Progenitor cell of endocrine pancreas (in vitro differentiated cells): ENCODE results near the gene HS6ST1. TPM values are rescaled to one million over a fixed set of nuclear protein-coding genes. Genes with fewer than 3 reads are reported as not detected.

Experiments
- DNase-seq: peaks from one replicate; pipeline ENCODE4 v3.0.0; 2021; ENCODE audit warnings: low spot score; ENCODE audit not compliant: unreplicated experiment
- H3K27ac Mint-ChIP-seq: 2 replicates; pipeline ENCODE4 v1.8.0; 2021; ENCODE audit warnings: mild to moderate bottlenecking, moderate library complexity, mixed read lengths
- H3K27me3 Mint-ChIP-seq: 2 replicates; pipeline ENCODE4 v1.8.0; 2021; ENCODE audit warnings: mixed read lengths
- H3K36me3 Mint-ChIP-seq: 2 replicates; pipeline ENCODE4 v1.8.0; 2022; ENCODE audit warnings: mixed read lengths; ENCODE audit not compliant: insufficient read depth
- H3K4me1 Mint-ChIP-seq: 2 replicates; pipeline ENCODE4 v1.8.0; 2021; ENCODE audit warnings: low read depth, mixed read lengths
- H3K4me3 Mint-ChIP-seq: 2 replicates; pipeline ENCODE4 v1.8.0; 2021; ENCODE audit warnings: low read depth, mild to moderate bottlenecking, moderate library complexity, mixed read lengths
- H3K9me3 Mint-ChIP-seq: 2 replicates; pipeline ENCODE4 v1.8.0; 2021; ENCODE audit warnings: low read depth, mixed read lengths
- total RNA-seq: library from RNA; stranded (reverse); gene quantifications from 2 replicates; pipeline ENCODE4 v1.2.1, GENCODE V29; 2021
- TF ChIP-seq, protein P1 (sequence below): fragments of 200-600 bp; sonication (generic); IDR thresholded peaks from one replicate; pipeline ENCODE4 v1.5.0; 2021; ENCODE audit warnings: antibody characterized with exemption, mild to moderate bottlenecking; ENCODE audit not compliant: unreplicated experiment

HS6ST1 gene
- total RNA-seq, 1 donor from 2014 or later = 81.2 TPM

DNA sequence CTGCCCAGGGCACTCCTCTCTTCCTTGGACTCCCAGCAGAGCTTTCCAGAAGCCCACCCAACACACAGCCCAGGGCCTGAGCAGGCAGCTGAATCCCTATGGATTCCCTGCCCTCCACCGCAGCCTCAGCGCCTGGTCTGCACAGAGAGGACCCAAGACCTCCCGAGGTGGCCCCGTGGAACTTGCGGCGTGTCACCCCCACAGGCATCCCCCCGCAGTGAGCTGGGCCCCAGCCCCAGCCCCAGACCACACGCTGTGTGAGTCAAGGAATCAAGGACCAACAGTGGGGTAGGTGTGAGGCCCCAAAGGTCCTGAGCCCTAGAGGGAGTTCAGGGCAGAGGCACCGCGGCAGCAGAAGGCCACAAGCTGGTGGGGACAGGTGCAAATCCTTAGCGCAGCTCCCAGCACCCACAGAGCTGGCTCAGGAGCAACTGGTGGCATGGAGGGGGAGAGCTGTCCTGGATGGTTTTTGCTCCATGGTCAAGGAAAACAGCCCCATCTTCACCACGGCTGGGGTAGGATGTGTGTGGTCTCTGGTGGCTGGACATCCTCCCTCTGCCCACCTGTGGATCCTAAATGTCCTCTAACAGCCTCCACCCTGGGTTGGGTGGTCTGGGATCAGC lies 8.5 kb downstream of the HS6ST1 start:
- no peaks in the 10 kb centered on the region for H3K9me3 Mint-ChIP-seq
- TF ChIP-seq, protein P1, sequence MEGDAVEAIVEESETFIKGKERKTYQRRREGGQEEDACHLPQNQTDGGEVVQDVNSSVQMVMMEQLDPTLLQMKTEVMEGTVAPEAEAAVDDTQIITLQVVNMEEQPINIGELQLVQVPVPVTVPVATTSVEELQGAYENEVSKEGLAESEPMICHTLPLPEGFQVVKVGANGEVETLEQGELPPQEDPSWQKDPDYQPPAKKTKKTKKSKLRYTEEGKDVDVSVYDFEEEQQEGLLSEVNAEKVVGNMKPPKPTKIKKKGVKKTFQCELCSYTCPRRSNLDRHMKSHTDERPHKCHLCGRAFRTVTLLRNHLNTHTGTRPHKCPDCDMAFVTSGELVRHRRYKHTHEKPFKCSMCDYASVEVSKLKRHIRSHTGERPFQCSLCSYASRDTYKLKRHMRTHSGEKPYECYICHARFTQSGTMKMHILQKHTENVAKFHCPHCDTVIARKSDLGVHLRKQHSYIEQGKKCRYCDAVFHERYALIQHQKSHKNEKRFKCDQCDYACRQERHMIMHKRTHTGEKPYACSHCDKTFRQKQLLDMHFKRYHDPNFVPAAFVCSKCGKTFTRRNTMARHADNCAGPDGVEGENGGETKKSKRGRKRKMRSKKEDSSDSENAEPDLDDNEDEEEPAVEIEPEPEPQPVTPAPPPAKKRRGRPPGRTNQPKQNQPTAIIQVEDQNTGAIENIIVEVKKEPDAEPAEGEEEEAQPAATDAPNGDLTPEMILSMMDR = no peak
- no peak overlapping the region for H3K27ac Mint-ChIP-seq
- peaks cover 2% of the 10 kb centered on the region for H3K36me3 Mint-ChIP-seq
- H3K4me3 Mint-ChIP-seq = no peak overlapping the region
- H3K27me3 Mint-ChIP-seq = no peaks in the 10 kb centered on the region
- DNase-seq = no peak
- peaks cover 42% of the 10 kb centered on the region for H3K4me1 Mint-ChIP-seq

DNA sequence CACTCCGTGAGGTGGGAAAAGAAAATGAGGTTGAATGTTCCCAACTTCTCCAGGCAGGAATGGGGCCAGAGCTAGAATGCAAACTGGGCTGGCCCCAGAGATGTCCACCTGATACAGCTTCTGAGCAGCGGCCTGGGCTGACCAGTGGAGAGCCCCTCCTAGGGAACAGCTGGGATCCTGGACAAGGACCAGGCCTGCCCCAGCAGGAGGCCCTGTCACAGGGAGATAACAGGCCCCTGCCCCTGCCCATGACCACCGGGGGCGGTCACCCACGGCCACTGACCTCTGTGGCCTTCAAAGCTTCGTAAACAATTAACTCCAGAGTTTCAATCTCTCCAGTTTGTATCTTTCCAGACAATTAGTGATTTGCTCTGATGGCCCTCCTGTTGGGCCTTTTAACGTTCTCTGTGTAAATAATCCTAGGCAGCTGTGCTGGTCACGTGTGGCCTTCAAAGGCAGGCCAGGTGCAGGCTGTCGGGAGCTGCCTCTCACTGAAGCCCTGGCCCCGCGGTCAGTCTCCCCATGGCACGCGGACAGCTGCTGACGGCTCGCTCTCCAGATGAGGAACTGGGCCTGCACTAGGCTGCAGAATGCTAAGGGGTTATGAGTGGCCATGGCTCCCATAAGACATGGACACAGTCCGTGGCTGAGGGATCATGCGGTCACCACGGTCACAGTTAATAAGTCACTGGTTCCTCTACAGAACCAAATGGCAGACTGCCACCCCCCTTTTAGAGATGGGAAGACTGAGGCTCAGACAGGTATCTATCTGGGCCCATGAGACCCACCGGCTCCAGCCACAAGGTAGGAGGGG lies 9.2 kb downstream of the HS6ST1 start:
- no peak for DNase-seq
- Mint-ChIP-seq H3K27ac (no peak overlapping the region), H3K9me3 (no peaks in the 10 kb centered on the region), H3K27me3 (no peaks in the 10 kb centered on the region), H3K4me1 (peaks cover 43% of the 10 kb centered on the region), H3K4me3 (no peak overlapping the region), H3K36me3 (peaks cover 2% of the 10 kb centered on the region)
- TF ChIP-seq, protein P1 = no peak

DNA sequence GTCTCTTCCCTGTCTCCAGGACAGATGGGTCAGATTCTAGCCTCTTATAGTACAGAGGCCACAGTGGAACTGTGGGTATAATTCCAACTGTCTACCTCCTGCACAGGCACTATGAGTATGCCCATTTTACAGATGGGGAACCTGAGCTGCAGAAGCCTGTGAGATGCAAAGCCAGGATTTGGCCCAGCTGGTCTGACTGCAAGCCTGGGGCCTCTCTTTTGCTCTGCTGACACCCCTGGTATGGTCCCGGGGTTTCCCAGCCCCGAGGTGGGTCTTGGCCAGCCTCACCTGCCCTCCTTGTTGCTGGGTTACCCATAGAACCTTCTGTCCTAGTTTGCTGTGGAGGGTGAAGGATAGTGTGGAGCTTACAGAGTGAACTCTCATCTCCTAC lies 9.8 kb downstream of the HS6ST1 start:
- Mint-ChIP-seq H3K9me3 (no peaks in the 10 kb centered on the region), H3K4me1 (peaks cover 40% of the 10 kb centered on the region), H3K27me3 (no peaks in the 10 kb centered on the region), H3K36me3 (no peaks in the 10 kb centered on the region), H3K4me3 (no peak overlapping the region), H3K27ac (no peak overlapping the region)
- no peak for DNase-seq
- TF ChIP-seq, protein P1 = no peak

DNA sequence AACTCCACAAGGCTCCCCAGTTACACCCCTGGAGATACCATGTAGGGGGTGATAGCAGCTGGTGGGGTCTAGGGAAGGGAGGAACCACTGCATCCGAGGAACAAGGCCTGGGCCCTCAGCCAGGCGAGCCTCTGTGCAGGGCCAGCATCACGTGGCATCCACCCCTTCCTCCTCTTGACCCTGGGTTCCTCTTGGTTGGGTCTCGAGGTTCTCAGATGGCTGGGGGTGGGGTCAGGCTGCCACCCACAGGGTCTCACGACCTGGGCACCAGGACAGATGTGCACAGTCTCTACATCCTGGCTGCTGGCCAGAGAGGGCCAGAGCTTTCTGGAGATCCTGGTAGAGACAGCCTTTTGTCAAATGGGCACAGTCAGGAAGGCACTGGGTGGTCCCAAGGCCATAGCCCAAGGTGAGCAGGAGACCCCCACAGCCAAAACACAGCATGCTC lies 10.4 kb downstream of the HS6ST1 start:
- DNase-seq = no peak
- no peaks in the 10 kb centered on the region for H3K27me3 Mint-ChIP-seq
- H3K9me3 Mint-ChIP-seq = no peaks in the 10 kb centered on the region
- H3K36me3 Mint-ChIP-seq = no peaks in the 10 kb centered on the region
- no peak overlapping the region for H3K4me3 Mint-ChIP-seq
- peaks cover 36% of the 10 kb centered on the region for H3K4me1 Mint-ChIP-seq
- H3K27ac Mint-ChIP-seq = no peak overlapping the region
- TF ChIP-seq, protein P1 = no peak

DNA sequence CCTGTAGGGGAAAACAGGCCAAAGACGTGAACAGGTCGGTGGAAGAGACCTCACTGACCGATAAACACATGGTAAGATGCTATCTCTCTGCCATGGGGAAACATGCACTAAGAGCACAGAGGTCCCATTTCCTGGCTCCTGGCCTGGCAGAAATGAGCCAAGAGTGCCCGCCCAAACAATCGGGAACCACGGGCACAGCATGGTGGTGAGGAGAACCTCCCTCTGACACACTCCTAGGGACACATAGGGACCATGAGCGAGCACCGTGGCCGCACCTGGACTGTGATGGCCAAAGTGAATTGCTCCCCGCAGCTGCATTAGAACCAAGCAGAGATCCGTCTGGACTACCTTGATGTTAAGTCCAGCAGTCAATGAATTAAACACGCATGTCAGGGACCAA lies 11.1 kb downstream of the HS6ST1 start:
- no peak overlapping the region for H3K4me3 Mint-ChIP-seq
- H3K27me3 Mint-ChIP-seq = no peaks in the 10 kb centered on the region
- peaks cover 37% of the 10 kb centered on the region for H3K4me1 Mint-ChIP-seq
- H3K36me3 Mint-ChIP-seq = no peaks in the 10 kb centered on the region
- no peaks in the 10 kb centered on the region for H3K9me3 Mint-ChIP-seq
- DNase-seq = no peak
- H3K27ac Mint-ChIP-seq = no peak overlapping the region
- TF ChIP-seq, protein P1 = no peak
